Effector memory CD4-positive, alpha-beta T cell (primary cell): ENCODE results near the gene SATB2.
A peak's percentile ranks its signal among the peaks of the same experiment; 100 is the strongest.

Experiments used
- DNase-seq, 3 donors: peaks; one replicate each; pipeline ENCODE4 v3.0.0-alpha.2; 2020
- H3K27ac ChIP-seq: 2 replicates; pipeline ENCODE4 v1.7.0; 2013; ENCODE audit warnings: mild to moderate bottlenecking, low read length, moderate library complexity; ENCODE audit not compliant: insufficient read depth, poor library complexity, severe bottlenecking
- H3K27me3 ChIP-seq: replicated peaks from 2 replicates; pipeline ENCODE4 v1.7.0; 2013; ENCODE audit warnings: mild to moderate bottlenecking, low read length; ENCODE audit not compliant: insufficient read depth, control insufficient read depth, poor library complexity, severe bottlenecking
- H3K36me3 ChIP-seq: 2 replicates; pipeline ENCODE4 v1.7.0; 2013; ENCODE audit warnings: mild to moderate bottlenecking, low read length, moderate library complexity; ENCODE audit not compliant: control insufficient read depth, insufficient read depth
- H3K4me1 ChIP-seq: 2 replicates; pipeline ENCODE4 v1.7.0; 2013; ENCODE audit warnings: low read length, mild to moderate bottlenecking; ENCODE audit not compliant: control insufficient read depth, insufficient read depth, poor library complexity, severe bottlenecking
- H3K4me3 ChIP-seq: 2 replicates; pipeline ENCODE4 v1.7.0; 2013; ENCODE audit warnings: low read length, low read depth, mild to moderate bottlenecking; ENCODE audit not compliant: insufficient read depth, poor library complexity, severe bottlenecking
- H3K9me3 ChIP-seq: 2 replicates; pipeline ENCODE4 v1.7.0; 2013; ENCODE audit warnings: mild to moderate bottlenecking, low read length, moderate library complexity; ENCODE audit not compliant: control insufficient read depth

The SATB2 gene

GRCh38 chr2:199465988-199466691 is 8.4 kb upstream of the SATB2 start:
- H3K36me3 ChIP-seq: no peaks in the 10 kb centered on the region
- H3K9me3 ChIP-seq: no peaks in the 10 kb centered on the region
- peaks cover 97% of the 10 kb centered on the region for H3K27me3 ChIP-seq
- no peak overlapping the region for H3K4me3 ChIP-seq
- H3K4me1 ChIP-seq: peaks cover 34% of the 10 kb centered on the region
- no peak overlapping the region for H3K27ac ChIP-seq
- DNase-seq: no peak

GRCh38 chr2:199465390-199465789 is 7.7 kb upstream of the SATB2 start:
- Histone ChIP-seq H3K4me1 (peaks cover 31% of the 10 kb centered on the region), H3K4me3 (no peak overlapping the region), H3K27ac (no peak overlapping the region), H3K27me3 (peaks cover 98% of the 10 kb centered on the region), H3K36me3 (no peaks in the 10 kb centered on the region), H3K9me3 (no peaks in the 10 kb centered on the region)
- DNase-seq: no peak

- Histone ChIP-seq H3K27ac (no peak overlapping the region), H3K27me3 (peaks cover 98% of the 10 kb centered on the region), H3K9me3 (no peaks in the 10 kb centered on the region), H3K4me3 (no peak overlapping the region), H3K36me3 (no peaks in the 10 kb centered on the region), H3K4me1 (peaks cover 34% of the 10 kb centered on the region)
- no peak for DNase-seq
Observed at GRCh38 chr2:199464606-199465352, 7.0 kb upstream of the SATB2 start.

GRCh38 chr2:199463708-199464605 is 6.2 kb upstream of the SATB2 start:
- Histone ChIP-seq H3K36me3 (no peaks in the 10 kb centered on the region), H3K4me3 (peak overlapping the region; percentile 39), H3K27me3 (peaks cover 91% of the 10 kb centered on the region), H3K4me1 (peaks cover 33% of the 10 kb centered on the region), H3K9me3 (no peaks in the 10 kb centered on the region), H3K27ac (no peak overlapping the region)
- no peak for DNase-seq

DNA sequence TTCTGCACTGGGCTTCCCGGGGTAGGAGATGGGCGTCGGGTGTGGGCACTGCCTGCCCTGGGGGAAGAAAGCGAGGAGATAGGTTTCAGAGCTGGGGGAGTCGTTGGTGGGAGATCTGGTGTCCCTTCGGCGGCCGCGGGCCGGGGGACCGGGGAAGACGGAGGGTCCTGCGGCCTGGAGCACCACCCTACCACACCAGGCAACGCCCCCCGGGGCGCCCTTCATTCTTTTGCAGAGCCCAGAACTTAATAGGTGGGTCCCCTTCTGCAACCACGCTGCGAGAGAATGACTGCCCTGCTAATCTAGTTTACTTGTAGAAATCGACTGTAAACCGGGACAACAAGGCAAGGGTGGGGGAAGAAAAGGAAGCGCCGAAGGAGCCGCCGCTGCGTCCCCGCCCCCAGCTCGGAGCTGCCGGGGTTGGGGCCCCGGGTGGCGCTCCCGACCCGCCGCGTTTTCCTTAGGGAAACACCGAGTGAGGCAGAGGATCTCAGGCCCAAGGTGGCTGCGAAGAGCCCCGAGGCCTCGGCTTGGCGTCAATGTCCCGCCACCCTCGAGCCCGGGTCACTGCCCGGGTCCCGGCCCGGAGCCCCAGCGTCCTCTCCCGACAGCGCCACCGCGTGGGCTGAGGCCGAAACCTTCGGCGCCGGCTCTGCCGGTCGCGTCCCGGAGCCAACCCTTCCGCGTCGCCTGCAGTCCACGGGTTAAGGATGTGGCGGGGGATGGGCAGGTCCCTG is 5.4 kb upstream of the SATB2 start:
- H3K9me3 ChIP-seq: no peaks in the 10 kb centered on the region
- no peak for DNase-seq
- H3K36me3 ChIP-seq: no peaks in the 10 kb centered on the region
- peaks cover 83% of the 10 kb centered on the region for H3K27me3 ChIP-seq
- H3K4me1 ChIP-seq: peaks cover 31% of the 10 kb centered on the region
- peak overlapping the region; percentile 39 for H3K4me3 ChIP-seq
- no peak overlapping the region for H3K27ac ChIP-seq

- Histone ChIP-seq H3K27me3 (peaks cover 81% of the 10 kb centered on the region), H3K36me3 (no peaks in the 10 kb centered on the region), H3K4me3 (no peak overlapping the region), H3K9me3 (no peaks in the 10 kb centered on the region), H3K27ac (no peak overlapping the region), H3K4me1 (peaks cover 31% of the 10 kb centered on the region)
- no peak for DNase-seq
Observed at GRCh38 chr2:199462347-199462955, 4.7 kb upstream of the SATB2 start.

DNA sequence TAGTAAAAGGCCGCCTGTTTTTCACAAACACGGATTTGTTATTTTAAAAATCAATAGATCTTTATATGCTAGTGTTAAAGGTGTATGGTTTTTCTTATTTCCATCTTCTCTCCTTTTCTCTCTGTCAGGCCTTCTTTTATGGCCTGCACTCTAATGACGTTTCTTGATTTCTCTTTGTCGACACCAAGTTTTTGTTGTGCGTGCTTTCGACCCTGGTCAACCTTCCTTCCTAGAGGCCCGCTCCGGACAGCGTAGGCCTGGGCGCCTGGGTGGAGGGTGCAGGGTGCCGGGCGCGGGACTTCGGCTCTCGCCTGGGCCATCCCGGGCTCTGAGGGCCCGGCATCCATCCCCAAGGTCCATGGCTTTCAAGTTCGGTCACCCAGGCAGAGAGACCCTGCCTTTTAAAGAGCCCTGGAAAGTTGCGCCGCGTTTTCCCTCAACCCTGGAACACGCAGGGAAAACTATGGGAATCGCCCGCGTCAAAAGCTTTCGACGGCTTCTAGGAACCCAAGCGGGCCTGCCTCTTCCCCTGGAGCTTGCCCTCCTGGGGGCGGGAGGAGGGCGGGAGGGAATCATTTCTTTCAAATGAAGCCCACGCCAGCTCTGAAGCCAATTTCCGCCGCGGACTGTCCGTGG is 4.1 kb upstream of the SATB2 start:
- DNase-seq: no peak
- H3K27ac ChIP-seq: no peak overlapping the region
- no peaks in the 10 kb centered on the region for H3K36me3 ChIP-seq
- no peak overlapping the region for H3K4me3 ChIP-seq
- H3K9me3 ChIP-seq: no peaks in the 10 kb centered on the region
- peaks cover 80% of the 10 kb centered on the region for H3K27me3 ChIP-seq
- peaks cover 37% of the 10 kb centered on the region for H3K4me1 ChIP-seq

DNA sequence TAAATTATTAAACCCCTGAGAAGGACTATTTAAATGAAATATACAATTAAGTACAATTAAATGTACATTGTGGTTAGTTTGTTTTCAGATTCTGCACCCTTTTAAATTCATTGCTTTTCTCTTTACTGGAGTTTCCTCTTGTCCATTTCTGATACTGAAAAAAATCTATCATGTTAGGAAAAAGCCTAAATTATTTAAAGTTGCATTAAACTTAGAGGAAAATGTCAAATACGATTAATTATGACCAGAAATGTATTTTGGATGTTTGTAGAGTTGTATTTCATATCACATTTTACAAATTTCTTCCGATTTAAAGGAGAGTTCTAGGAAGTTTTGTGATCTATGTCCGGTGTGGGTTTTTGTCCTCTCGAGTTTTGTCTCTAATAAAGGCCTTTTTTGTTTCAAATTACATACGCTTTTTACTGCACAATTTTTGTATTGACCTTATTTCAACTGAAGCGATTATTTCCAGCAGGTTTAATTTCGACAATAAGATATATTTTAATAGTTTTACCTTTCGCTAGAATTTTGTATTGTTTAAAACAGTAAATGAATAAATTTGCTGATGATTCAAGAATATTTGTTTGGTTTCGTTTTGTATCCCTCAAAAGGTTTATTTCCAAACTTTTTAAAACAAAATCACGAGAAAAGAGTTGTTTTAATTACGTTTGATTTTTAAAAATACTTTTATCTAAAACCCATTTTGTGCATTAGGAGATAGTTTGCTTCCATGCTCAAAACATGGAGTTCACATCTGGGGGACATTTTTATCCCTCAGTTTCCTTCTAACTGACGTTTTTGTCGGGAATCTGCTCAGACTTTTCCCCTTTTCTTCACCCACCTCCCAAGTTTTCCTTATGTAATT is 3.3 kb upstream of the SATB2 start:
- Histone ChIP-seq H3K4me1 (peaks cover 42% of the 10 kb centered on the region), H3K4me3 (no peak overlapping the region), H3K27me3 (peaks cover 79% of the 10 kb centered on the region), H3K9me3 (no peaks in the 10 kb centered on the region), H3K36me3 (no peaks in the 10 kb centered on the region), H3K27ac (no peak overlapping the region)
- no peak for DNase-seq
